Sigmoid colon (tissue), 4 donors: ENCODE results near the gene FCSK.

ENCODE experiments used
- CTCF ChIP-seq, 4 experiments: fragments of 450-650 bp in 3 of 4; fragments of 200-600 bp in 1 of 4; IDR thresholded peaks; one replicate each; pipeline ENCODE4 v1.5.1; 2016 to 2019; ENCODE audit warnings: antibody characterized with exemption in 4 of 4, mild to moderate bottlenecking in 3 of 4, moderate library complexity in 2 of 4
- EP300 ChIP-seq, 4 donors: sonication (generic); formaldehyde crosslinking; IDR thresholded peaks; one replicate each; pipeline ENCODE4 v1.6.1; 2017; ENCODE audit warnings: antibody characterized with exemption in 4 of 4
- POLR2A ChIP-seq, 2 donors: fragments of 450-650 bp; IDR thresholded peaks; one replicate each; pipeline ENCODE4 v1.6.1; 2016; ENCODE audit warnings: antibody characterized with exemption in 2 of 2, mild to moderate bottlenecking in 2 of 2, moderate library complexity in 2 of 2

DNA sequence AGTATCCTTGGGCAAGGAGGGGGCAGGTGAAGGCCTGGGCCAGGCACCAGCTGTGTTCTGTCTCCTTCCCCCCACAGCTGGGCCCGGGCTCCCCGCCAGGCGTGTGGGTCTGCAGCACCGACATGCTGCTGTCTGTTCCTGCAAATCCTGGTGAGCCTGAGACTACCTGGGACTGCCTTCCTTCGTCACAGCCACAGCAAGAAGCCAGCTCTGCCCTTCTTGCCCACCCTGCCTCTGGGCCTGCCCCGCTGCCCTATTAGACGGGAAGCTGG is 12.3 kb downstream of the FCSK start:
- TF ChIP-seq POLR2A (IDR thresholded peaks at IDR 0.05) (no peak), CTCF (IDR thresholded peaks at IDR 0.05) (no peak), EP300 (IDR thresholded peaks at IDR 0.05) (no peak)
